Lower leg skin (tissue), 4 donors: ENCODE data around the gene ITGB8. TPM values are rescaled to one million over a fixed set of nuclear protein-coding genes. Genes with fewer than 3 reads are reported as not detected.

Source experiments
- DNase-seq, 2 donors: peaks; one replicate each; pipeline ENCODE4 v3.0.0-alpha.2; 2019; ENCODE audit warnings: low spot score in 2 of 2
- H3K4me3 ChIP-seq: fragments of 200-600 bp; sonication (generic); 2 replicates; pipeline ENCODE4 v1.5.1; 2017; ENCODE audit warnings: mild to moderate bottlenecking, low read depth; ENCODE audit not compliant: poor library complexity, severe bottlenecking
- CTCF ChIP-seq, 3 donors: fragments of 450-650 bp; IDR thresholded peaks; one replicate each; pipeline ENCODE4 v1.5.1; 2016; ENCODE audit warnings: antibody characterized with exemption in 3 of 3, mild to moderate bottlenecking in 3 of 3, moderate library complexity in 2 of 3
- POLR2A ChIP-seq, 2 donors: fragments of 450-650 bp; IDR thresholded peaks; one replicate each; pipeline ENCODE4 v1.6.1; 2016 to 2017; ENCODE audit warnings: antibody characterized with exemption in 2 of 2, mild to moderate bottlenecking in 1 of 2, moderate library complexity in 1 of 2
- WGBS, 2 donors: methylation state at CpG; one replicate each; pipeline ENCODE4 v1.1.5; 2018; 5-methylcytosine and 5-hydroxymethylcytosine counted together
- intact Hi-C: fragments of 100-400 bp; cut with DNase I; formaldehyde crosslinking; loops from one replicate; pipeline ENCODE4 v1.15.0; 2023; ENCODE audit warnings: low total_unique reads
- total RNA-seq, 4 donors: library from RNA; depleted of rRNA; stranded (reverse); fragments of >200 nt; gene quantifications; one replicate each; pipeline ENCODE4 v1.1.0, GENCODE V29; 2016

ITGB8 gene
- total RNA-seq, 4 donors from 2014 or later, result 25.0 to 66.1 (median 48.9) TPM

DNA sequence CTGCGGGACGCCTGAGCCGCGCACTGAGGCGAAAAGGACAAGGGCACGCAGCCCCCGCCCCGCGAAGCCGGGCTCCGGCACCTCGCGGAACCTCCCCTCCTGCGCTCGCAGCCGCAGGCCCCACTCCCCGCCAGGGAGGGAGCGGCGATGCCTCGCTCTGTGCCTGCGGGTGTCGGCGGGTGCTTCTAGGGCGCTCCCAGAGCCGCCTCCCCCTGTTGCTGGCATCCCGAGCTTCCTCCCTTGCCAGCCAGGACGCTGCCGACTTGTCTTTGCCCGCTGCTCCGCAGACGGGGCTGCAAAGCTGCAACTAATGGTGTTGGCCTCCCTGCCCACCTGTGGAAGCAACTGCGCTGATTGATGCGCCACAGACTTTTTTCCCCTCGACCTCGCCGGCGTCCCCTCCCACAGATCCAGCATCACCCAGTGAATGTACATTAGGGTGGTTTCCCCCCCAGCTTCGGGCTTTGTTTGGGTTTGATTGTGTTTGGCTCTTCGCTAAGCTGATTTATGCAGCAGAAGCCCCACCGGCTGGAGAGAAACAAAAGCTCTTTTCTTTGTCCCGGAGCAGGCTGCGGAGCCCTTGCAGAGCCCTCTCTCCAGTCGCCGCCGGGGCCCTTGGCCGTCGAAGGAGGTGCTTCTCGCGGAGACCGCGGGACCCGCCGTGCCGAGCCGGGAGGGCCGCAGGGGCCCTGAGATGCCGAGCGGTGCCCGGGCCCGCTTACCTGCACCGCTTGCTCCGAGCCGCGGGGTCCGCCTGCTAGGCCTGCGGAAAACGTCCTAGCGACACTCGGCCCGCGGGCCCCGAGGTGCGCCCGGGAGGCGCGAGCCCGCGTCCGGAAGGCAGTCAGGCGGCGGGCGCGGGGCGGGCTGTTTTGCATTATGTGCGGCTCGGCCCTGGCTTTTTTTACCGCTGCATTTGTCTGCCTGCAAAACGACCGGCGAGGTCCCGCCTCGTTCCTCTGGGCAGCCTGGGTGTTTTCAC, 519 bp downstream of the ITGB8 start:
- H3K4me3 ChIP-seq, result peak overlapping the region; percentile 49
- 1% methylated on average over 51 to 59 of the region's 92 CpGs for WGBS, 2 donors
- intact Hi-C loops, result no loop called here
- DNase-seq, result peak; percentile 37 to 91
- TF ChIP-seq POLR2A (IDR thresholded peaks at IDR 0.05), result no peak
- no peak for TF ChIP-seq CTCF (IDR thresholded peaks at IDR 0.05)

DNA sequence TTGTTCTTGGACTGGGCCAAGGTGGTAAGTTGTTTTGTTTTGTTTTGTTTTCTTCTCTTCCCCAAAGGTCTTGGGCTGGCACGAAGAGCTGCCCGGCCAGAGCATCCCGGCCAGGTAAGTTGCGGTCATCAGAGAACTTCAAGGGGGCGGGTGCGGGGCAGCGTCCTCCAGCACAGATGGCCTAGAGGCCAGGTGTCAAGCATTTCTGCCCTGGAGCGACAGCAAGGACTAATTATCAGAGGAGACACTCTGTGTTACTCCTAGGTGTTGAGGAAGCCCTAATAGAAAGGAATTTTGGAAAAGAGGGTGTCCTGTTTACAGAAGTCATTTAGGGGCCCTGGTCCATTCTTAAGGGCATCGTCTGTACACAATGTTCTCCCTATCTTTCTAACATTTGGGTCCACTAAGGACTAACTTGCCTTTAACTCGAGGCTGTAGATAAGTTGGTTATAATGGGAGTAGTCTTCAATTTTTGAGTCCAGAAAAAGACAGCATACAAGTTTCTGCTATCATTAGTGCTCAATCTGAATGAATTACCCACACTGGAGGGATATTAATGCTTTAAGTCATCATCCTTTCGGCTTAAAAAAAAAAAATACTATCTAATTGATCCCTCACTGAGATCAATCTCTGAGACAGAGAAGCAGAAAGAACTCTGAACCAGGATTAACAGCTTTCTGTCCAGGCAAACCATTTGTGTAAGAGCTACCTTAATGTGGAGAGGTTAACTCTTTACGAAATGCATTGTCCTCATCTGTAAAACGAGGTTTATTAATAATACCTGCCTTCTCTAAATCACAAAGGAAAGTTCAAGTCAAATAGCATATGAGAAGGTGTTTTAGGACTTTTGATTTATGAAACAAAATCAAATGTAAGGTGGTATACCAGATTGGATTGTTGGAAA, 1.5 kb downstream of the ITGB8 start:
- TF ChIP-seq CTCF (IDR thresholded peaks at IDR 0.05) (no peak), POLR2A (IDR thresholded peaks at IDR 0.05) (no peak)
- peak overlapping the region; percentile 49 for H3K4me3 ChIP-seq
- intact Hi-C loops, result no loop called here
- 27 to 32% methylated on average over 13 of the region's 13 CpGs for WGBS, 2 donors
- DNase-seq, result no peak

- no peak overlapping the region for H3K4me3 ChIP-seq
- WGBS, 2 donors, result 84 to 94% methylated on average over 6 of the region's 6 CpGs
- TF ChIP-seq CTCF (IDR thresholded peaks at IDR 0.05) (no peak), POLR2A (IDR thresholded peaks at IDR 0.05) (no peak)
- intact Hi-C loops, result no loop called here
- DNase-seq, result no peak
Measured at GRCh38 chr7:20338285-20338684, 7.6 kb downstream of the ITGB8 start.

DNA sequence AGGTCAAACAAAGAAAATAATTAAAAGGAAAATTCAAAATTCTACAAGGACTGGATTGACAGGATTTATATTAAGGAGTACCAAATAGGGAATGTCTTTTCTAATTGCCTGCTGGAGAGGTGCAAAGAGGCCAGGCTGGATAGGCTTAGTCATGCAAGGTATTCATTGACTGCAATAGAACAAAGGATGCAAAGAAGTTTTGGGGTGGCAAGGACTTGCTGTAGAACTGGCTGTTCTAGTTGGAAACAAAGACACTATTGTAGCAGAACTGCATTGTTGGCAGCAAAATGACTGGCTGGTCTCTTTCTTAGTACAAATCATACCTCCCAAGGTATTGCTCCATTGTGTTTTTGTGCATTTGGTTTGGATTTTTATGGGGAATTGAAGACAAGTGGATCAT, 10.1 kb downstream of the ITGB8 start:
- peak in 1 of 2 donors; percentile 37 for DNase-seq
- TF ChIP-seq POLR2A (IDR thresholded peaks at IDR 0.05) (no peak), CTCF (IDR thresholded peaks at IDR 0.05) (no peak)
- H3K4me3 ChIP-seq, result no peak overlapping the region
- intact Hi-C loops, result no loop called here

GRCh38 chr7:20343205-20343604, 12.5 kb downstream of the ITGB8 start:
- TF ChIP-seq CTCF (IDR thresholded peaks at IDR 0.05), result no peak
- 48 to 62% methylated on average over 3 of the region's 3 CpGs for WGBS, 2 donors
- no peak overlapping the region for H3K4me3 ChIP-seq
- intact Hi-C loops, result no loop called here
- no peak for DNase-seq
